Colon (tissue), 2 donors: Measurements from ENCODE around the gene SGSM1.

Source experiments
- FAIRE-seq: peaks from 2 replicates; lab custom pipeline; 2012; peaks lifted over from hg19 to GRCh38; lab: Jason Lieb, UNC
- donor health status: control.
- donor health status: control.

Gene SGSM1

DNA sequence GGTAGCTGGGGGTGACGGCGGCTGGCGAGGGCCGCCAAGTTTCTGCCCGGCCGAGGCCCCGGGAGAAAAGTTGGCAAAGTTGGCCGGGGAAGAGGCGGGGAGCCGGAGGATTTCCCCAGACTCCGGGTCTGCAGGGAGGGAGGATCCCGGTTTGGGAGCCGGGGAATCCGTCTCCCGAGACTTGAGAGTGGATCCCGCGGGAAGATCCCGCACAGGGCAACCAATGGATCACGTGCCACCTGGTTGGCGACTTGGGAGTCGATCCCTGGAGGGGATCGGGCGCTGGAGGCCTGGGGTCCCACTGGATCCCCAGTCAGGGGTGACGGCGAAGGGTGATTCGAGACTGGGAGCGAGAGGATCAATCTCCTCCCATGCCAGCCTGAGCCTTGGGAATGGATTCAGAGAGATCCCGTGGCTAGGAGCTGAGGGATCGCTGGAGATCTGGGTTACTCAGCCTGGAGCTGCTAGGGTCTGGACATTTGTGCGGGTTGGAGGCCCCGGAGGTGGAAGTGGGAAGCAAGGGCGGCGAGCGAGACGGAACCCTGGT lies 146.9 kb downstream of the SGSM1 start:
- no peak for FAIRE-seq

GRCh38 chr22:24953384-24954113 lies 147.5 kb downstream of the SGSM1 start:
- FAIRE-seq: no peak

DNA sequence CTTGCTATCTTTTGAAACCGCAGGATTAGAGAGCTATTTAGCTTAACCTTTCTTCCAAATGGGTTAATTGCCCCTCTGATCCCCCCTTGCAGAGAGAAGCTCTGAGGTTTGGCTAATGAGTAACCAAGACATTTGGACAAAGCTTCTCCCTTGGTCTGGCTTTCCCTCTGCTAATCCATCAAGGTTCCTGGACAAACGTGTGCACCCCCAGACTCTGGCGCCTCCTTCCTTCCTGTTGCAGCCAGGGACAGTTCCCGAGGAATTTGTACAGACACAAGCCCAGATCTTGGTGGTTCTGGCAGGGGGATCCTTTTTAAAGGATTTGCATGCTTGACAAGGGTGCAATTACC lies 148.1 kb downstream of the SGSM1 start:
- no peak for FAIRE-seq

DNA sequence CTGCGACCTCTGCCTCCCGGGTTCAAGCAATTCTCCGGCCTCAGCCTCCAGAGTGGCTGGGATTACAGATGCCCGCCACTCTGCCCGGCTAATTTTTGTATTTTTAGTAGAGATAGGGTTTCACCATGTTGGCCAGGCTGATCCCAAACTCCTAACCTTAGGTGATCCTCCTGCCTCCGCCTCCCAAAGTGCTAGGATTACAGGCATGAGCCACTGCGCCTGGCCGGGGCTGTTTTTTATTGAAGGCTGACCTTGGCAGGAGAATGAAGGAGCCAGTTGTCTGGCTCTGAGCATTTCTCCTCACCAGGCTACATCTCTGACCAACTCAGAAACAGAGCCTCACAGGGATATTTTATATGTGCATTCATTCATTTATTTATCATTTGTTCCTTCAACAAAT lies 148.8 kb downstream of the SGSM1 start:
- FAIRE-seq: no peak

DNA sequence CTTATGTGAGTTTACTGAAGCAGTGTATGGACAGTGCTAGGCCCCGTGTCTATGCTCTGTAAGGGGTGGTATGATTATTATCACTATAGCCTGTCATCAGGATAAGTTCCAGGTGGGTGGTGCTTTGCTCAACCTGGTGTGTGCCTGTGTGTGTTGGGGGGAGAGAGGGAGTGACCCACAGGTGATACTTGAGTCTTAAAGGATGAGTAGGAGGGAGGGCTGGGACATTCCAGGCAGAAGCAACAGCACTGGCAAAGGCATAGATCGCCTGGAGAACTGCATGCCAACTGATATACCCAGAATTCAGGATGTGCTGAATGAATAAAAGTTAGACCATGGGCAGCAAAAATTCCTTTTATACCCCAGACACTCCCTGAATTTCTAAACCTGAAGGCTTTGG lies 151.0 kb downstream of the SGSM1 start:
- FAIRE-seq: no peak

- no peak for FAIRE-seq
These were observed 155.3 kb downstream of the SGSM1 start for GRCh38 chr22:24961217-24961844.

GRCh38 chr22:24962094-24962493 lies 156.1 kb downstream of the SGSM1 start:
- no peak for FAIRE-seq

GRCh38 chr22:24962835-24963234 lies 156.8 kb downstream of the SGSM1 start:
- no peak for FAIRE-seq

DNA sequence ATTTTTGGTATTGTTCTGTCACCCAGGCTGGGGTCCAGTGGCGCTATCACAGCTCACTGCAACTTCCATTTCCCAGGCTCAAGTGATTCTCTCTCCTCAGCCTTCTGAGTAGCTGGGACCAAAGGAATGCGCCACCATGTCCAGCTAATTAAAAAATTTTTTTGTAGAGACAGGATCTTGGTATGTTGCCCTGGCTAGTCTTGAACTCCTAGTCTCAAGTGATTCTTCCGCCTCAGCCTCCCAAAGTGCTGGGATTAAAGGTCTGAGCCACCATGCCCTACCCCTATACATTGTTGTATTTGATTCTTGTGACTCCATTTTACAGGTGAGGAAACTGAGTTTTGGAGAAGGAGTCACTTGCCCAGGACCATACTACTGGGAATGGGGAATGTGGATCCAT lies 158.4 kb downstream of the SGSM1 start:
- no peak for FAIRE-seq

DNA sequence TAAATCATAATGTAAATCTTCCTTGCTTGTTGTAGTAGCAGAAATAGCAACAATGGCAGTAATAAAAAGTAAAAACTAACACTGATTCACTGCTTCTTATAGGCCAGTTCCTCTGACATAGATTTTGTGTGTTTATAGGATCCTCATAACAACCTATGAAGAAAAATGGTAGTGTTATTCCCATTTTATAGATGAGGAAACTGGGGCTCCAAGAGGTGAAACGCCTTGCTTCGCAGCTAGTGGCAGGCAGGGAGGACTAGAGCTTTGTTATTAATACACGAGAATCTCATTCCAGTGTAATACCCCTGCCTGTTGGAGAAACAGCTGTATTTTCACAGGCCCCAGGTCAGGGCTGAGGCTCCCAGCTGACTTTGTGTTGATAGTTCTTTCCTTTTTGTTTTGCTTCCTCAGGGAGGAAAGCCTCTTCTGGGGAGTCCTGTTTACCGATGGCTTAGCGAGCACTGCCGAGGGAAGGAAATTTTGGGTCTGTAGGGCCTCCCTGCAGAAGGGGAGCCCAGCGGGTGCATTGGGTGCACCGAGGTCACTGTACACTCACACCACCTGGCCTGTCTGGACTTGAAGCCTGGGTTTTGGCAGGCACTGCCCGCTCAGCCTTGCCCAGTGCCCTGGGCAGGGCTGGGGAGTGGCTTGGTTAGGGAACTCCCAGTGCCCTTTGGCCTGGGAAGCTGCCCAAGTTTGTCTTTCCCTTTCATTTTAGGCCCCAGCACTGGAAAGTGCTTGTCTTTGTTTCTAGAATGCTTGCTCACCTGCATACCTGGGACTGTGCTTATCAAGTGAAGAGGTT lies 160.0 kb downstream of the SGSM1 start:
- FAIRE-seq: no peak

DNA sequence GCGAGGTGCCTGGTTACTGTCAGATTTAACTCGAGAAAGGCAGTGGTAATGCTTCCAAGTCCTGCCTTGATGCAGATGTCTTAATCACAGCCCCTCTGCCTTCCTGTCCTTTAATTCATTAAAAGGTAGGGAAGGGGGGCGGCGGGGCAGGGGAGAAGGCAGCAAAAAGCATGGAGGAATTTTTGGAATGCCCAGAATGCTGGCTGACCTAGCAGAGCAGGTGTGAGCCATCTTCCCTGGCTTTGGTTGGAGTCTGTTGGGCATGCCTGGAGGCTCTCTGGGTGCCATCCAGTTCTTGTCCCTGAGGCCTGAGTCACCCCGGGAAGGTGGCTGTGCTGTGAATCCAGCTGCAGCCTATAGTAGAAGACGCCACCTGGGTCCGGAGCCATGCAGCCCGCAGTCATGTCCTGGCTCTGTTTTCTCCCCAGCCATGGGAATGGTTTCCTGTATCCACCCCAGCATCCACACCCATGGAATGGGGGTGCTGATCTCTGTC lies 162.1 kb downstream of the SGSM1 start:
- FAIRE-seq: no peak

- FAIRE-seq: no peak
These were observed 163.7 kb downstream of the SGSM1 start for GRCh38 chr22:24969560-24970301.

DNA sequence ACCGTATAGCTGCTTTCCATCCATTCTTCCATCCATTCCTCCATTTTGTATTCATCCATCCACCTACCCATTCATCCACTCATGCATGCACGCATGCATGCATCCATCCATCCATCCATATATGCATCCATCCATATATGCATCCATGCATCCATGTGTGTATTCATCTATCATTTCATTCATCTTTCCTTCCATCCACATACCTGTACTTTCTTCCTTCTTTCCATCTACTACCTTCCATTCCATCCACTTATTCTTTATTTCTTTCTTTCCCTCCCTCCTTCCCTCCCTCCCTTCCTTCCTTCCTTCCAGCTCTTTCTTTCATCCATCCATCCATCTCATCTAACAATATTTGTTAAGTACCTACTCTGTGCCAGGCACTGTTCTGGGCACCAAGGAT lies 166.4 kb downstream of the SGSM1 start:
- FAIRE-seq: no peak

DNA sequence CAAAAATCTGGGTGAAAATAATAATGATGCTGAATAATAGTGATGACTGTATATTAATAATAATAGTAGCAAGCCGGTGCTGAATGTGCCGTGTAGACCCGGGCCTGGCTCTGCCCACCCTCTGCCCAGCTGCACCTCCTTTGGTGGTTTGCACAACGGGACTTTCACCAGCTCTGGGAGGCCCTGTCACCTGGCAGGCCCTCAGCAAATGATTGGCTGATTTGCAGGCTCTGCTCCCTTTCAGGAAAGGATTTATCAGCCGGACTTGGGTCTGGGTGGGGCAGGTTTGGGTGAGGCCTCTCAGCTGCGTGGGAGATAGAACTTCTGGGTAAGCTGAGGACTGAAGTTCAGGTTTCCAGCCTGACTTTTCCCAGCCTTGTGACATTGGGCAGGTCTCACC lies 167.9 kb downstream of the SGSM1 start:
- no peak for FAIRE-seq

DNA sequence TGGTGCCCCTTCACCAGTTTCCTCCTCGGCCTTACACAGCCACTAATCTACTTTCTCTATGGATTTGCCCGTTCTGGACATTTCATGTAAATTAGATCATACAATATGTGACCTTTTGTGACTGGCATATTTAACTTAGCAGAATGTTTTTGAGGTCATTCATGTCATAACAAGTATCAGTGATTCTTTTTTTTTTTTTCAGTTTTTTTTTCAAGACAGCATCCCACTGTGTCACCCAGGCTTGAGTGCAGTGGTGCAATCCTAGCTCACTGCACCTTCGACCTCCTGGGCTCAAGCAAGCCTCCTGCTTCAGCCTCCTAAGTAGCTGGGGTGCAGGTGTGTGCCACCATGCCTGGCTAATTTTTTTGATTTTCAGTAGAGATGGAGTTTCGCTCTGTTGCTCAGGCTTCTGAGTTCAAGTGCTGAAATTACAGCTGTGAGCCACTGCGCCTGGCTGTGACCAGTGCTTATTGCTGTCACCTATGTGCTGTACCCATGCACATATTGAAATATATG lies 169.2 kb downstream of the SGSM1 start:
- FAIRE-seq: no peak

- FAIRE-seq: no peak
These were observed 169.9 kb downstream of the SGSM1 start for GRCh38 chr22:24975813-24976341.

- no peak for FAIRE-seq
These were observed 170.6 kb downstream of the SGSM1 start for GRCh38 chr22:24976442-24977218.
